HepG2 (cell line): Measurements from ENCODE around the gene RHBDD2. TPM values are rescaled to one million over a fixed set of nuclear protein-coding genes. Genes with fewer than 3 reads are reported as not detected.

Experiments
- FIP1L1 ChIP-seq: fragments of 200-400 bp; formaldehyde crosslinking; IDR thresholded peaks from 2 replicates; pipeline ENCODE4 v1.6.1; 2018; ENCODE audit warnings: low read depth, mild to moderate bottlenecking, low read length, moderate library complexity, borderline replicate concordance; ENCODE audit not compliant: insufficient read depth
- KLF12 ChIP-seq: sonication (generic); formaldehyde crosslinking; IDR thresholded peaks from 2 replicates; pipeline ENCODE4 v1.4.0; 2020; ENCODE audit warnings: missing genetic modification reagents, borderline replicate concordance
- MTA1 ChIP-seq: sonication (generic); formaldehyde crosslinking; IDR thresholded peaks from 2 replicates; pipeline ENCODE4 v1.4.0; 2020; ENCODE audit warnings: missing genetic modification reagents, mild to moderate bottlenecking, borderline replicate concordance
- RFX3 ChIP-seq: IDR thresholded peaks from 2 replicates; pipeline ENCODE4 v1.6.1; 2016; ENCODE audit warnings: missing biosample characterization, missing genetic modification reagents
- ZEB1 ChIP-seq: IDR thresholded peaks from 2 replicates; pipeline ENCODE4 v1.6.1; 2012; ENCODE audit warnings: mild to moderate bottlenecking, low read depth, inconsistent platforms; ENCODE audit not compliant: insufficient replicate concordance
- ZMYM4 ChIP-seq: sonication (generic); formaldehyde crosslinking; IDR thresholded peaks from 2 replicates; pipeline ENCODE4 v1.8.1; 2023; ENCODE audit warnings: mild to moderate bottlenecking, missing genetic modification reagents
- ZNF337 ChIP-seq: sonication (generic); formaldehyde crosslinking; IDR thresholded peaks from 2 replicates; pipeline ENCODE4 v1.5.1; 2020; ENCODE audit warnings: missing genetic modification reagents, low read depth, mild to moderate bottlenecking, borderline replicate concordance
- ZNF350 ChIP-seq: sonication (generic); formaldehyde crosslinking; IDR thresholded peaks from 2 replicates; pipeline ENCODE4 v1.4.0; 2020; ENCODE audit warnings: mild to moderate bottlenecking, low read depth, missing genetic modification reagents, borderline replicate concordance
- polyA plus RNA-seq, 8 experiments: library from polyadenylated mRNA; depleted of rRNA in 3 of 8; stranded (reverse) in 7 of 8; unstranded in 1 of 8; fragments of >200 nt; fragmentation: Illumina TruSeq in 4 of 8; extraction: Trizol in 4 of 8; gene quantifications; 2 replicates each; pipeline versions ENCODE4 v1.2.1 to v1.2.3, GENCODE V29; 2011 to 2016; ENCODE audit warnings: low read depth in 4 of 8, missing spikeins in 1 of 8, mixed read lengths in 1 of 8; ENCODE audit not compliant: insufficient read depth in 1 of 8
- total RNA-seq, 5 experiments: library from RNA; depleted of rRNA; stranded (reverse); fragments of >200 nt; fragmentation: Illumina TruSeq; extraction: Trizol; gene quantifications; 2 replicates each; pipeline ENCODE4 v1.2.3, GENCODE V29; 2016; ENCODE audit warnings: low read depth in 1 of 5
- TF ChIP-seq, protein P1 (sequence below): sonication (generic); formaldehyde crosslinking; IDR thresholded peaks from 2 replicates; pipeline ENCODE4 v1.5.0; 2020; ENCODE audit warnings: mild to moderate bottlenecking, missing genetic modification reagents, borderline replicate concordance
- TF ChIP-seq, protein P2 (sequence below): sonication (generic); formaldehyde crosslinking; IDR thresholded peaks from 2 replicates; pipeline ENCODE4 v1.4.0; 2020; ENCODE audit warnings: low read depth, mild to moderate bottlenecking, missing genetic modification reagents
- TF ChIP-seq, protein P3 (sequence below): sonication (generic); formaldehyde crosslinking; IDR thresholded peaks from 2 replicates; pipeline ENCODE4 v1.9.0; 2021; ENCODE audit warnings: missing genetic modification reagents, borderline replicate concordance
- TF ChIP-seq, protein P4 (sequence below): sonication (generic); formaldehyde crosslinking; IDR thresholded peaks from 2 replicates; pipeline ENCODE4 v1.8.0; 2023; ENCODE audit warnings: mild to moderate bottlenecking, missing genetic modification reagents
- TF ChIP-seq, protein P5 (sequence below): sonication (generic); formaldehyde crosslinking; IDR thresholded peaks from 2 replicates; pipeline ENCODE4 v1.8.0; 2022; ENCODE audit warnings: low read depth, missing genetic modification reagents
- TF ChIP-seq, protein P6 (sequence below): sonication (generic); formaldehyde crosslinking; conservative IDR thresholded peaks from 2 replicates; pipeline ENCODE4 v1.4.0; 2020; ENCODE audit warnings: missing genetic modification reagents

RHBDD2 gene
- total and polyA plus RNA-seq, 2 of the 13 experiments (the other 11 are each of a cell fraction or from before 2014, with no cell fraction given): 23.1 to 26.4 TPM

DNA sequence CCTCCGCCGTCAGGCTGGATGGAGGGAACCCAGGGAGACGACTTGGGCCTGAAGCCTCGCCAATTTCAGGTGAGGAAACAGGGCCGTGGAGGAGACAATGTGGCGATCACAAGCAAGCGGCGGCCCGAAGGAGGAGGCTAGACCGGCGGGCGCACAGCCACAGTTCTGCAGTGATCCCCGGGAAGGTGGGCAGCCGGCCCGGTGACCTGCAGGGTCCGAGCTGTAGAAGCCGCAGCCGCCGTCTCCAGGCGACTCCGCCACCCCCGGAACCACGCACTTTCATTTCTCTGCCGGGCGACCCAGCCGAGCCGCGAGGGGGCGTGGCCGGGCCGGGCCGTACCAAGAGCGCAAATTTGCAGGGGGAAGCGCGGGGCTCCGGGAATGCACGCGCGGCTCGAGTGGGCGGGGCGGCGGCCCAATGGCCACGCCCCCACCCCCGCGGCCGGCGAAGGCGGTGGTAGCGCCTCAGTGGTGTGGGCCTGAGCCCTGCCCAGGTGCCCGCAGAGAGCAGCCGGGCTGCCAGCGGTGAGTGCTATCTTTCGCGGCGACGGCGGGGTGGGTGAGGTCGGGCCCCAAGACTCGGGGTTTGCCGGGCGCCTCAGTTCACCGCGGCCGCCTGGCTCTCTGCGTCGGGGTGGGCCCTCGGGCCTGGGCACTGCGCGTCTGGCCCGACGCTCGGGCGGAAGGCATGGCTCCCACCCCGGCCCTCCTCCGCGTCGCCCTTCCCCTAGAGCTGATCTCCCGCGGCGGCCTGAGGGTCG, 36.0 kb downstream of the RHBDD2 start, which contains the start of gene POR (continued):
- TF ChIP-seq, protein P1, sequence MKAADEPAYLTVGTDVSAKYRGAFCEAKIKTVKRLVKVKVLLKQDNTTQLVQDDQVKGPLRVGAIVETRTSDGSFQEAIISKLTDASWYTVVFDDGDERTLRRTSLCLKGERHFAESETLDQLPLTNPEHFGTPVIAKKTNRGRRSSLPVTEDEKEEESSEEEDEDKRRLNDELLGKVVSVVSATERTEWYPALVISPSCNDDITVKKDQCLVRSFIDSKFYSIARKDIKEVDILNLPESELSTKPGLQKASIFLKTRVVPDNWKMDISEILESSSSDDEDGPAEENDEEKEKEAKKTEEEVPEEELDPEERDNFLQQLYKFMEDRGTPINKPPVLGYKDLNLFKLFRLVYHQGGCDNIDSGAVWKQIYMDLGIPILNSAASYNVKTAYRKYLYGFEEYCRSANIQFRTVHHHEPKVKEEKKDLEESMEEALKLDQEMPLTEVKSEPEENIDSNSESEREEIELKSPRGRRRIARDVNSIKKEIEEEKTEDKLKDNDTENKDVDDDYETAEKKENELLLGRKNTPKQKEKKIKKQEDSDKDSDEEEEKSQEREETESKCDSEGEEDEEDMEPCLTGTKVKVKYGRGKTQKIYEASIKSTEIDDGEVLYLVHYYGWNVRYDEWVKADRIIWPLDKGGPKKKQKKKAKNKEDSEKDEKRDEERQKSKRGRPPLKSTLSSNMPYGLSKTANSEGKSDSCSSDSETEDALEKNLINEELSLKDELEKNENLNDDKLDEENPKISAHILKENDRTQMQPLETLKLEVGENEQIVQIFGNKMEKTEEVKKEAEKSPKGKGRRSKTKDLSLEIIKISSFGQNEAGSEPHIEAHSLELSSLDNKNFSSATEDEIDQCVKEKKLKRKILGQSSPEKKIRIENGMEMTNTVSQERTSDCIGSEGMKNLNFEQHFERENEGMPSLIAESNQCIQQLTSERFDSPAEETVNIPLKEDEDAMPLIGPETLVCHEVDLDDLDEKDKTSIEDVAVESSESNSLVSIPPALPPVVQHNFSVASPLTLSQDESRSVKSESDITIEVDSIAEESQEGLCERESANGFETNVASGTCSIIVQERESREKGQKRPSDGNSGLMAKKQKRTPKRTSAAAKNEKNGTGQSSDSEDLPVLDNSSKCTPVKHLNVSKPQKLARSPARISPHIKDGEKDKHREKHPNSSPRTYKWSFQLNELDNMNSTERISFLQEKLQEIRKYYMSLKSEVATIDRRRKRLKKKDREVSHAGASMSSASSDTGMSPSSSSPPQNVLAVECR (CRISPR knock-in tag): peak; percentile 94; the same call in 1 of the 2 replicates
- TF ChIP-seq ZNF350 (CRISPR knock-in tag) (peak; percentile 35), RFX3 (peak; percentile 64), ZNF337 (CRISPR knock-in tag) (peak; percentile 80; the same call in 1 of the 2 replicates), ZEB1 (no peak), ZMYM4 (CRISPR knock-in tag) (peak; percentile 92), FIP1L1 (no peak), KLF12 (CRISPR knock-in tag) (peak; percentile 95; the same call in 1 of the 2 replicates), MTA1 (CRISPR knock-in tag) (peak; percentile 19; the same call in 1 of the 2 replicates)
- TF ChIP-seq, protein P2, sequence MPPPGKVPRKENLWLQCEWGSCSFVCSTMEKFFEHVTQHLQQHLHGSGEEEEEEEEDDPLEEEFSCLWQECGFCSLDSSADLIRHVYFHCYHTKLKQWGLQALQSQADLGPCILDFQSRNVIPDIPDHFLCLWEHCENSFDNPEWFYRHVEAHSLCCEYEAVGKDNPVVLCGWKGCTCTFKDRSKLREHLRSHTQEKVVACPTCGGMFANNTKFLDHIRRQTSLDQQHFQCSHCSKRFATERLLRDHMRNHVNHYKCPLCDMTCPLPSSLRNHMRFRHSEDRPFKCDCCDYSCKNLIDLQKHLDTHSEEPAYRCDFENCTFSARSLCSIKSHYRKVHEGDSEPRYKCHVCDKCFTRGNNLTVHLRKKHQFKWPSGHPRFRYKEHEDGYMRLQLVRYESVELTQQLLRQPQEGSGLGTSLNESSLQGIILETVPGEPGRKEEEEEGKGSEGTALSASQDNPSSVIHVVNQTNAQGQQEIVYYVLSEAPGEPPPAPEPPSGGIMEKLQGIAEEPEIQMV (CRISPR knock-in tag): no peak
- TF ChIP-seq, protein P3, sequence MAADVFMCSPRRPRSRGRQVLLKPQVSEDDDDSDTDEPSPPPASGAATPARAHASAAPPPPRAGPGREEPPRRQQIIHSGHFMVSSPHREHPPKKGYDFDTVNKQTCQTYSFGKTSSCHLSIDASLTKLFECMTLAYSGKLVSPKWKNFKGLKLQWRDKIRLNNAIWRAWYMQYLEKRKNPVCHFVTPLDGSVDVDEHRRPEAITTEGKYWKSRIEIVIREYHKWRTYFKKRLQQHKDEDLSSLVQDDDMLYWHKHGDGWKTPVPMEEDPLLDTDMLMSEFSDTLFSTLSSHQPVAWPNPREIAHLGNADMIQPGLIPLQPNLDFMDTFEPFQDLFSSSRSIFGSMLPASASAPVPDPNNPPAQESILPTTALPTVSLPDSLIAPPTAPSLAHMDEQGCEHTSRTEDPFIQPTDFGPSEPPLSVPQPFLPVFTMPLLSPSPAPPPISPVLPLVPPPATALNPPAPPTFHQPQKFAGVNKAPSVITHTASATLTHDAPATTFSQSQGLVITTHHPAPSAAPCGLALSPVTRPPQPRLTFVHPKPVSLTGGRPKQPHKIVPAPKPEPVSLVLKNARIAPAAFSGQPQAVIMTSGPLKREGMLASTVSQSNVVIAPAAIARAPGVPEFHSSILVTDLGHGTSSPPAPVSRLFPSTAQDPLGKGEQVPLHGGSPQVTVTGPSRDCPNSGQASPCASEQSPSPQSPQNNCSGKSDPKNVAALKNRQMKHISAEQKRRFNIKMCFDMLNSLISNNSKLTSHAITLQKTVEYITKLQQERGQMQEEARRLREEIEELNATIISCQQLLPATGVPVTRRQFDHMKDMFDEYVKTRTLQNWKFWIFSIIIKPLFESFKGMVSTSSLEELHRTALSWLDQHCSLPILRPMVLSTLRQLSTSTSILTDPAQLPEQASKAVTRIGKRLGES (CRISPR knock-in tag): peak; percentile 23; the same call in 1 of the 2 replicates
- TF ChIP-seq, protein P4, sequence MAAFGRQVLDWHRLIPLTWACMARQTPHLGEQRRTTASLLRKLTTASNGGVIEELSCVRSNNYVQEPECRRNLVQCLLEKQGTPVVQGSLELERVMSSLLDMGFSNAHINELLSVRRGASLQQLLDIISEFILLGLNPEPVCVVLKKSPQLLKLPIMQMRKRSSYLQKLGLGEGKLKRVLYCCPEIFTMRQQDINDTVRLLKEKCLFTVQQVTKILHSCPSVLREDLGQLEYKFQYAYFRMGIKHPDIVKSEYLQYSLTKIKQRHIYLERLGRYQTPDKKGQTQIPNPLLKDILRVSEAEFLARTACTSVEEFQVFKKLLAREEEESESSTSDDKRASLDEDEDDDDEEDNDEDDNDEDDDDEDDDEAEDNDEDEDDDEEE: no peak; the same call in 1 of the 2 replicates
- TF ChIP-seq, protein P5, sequence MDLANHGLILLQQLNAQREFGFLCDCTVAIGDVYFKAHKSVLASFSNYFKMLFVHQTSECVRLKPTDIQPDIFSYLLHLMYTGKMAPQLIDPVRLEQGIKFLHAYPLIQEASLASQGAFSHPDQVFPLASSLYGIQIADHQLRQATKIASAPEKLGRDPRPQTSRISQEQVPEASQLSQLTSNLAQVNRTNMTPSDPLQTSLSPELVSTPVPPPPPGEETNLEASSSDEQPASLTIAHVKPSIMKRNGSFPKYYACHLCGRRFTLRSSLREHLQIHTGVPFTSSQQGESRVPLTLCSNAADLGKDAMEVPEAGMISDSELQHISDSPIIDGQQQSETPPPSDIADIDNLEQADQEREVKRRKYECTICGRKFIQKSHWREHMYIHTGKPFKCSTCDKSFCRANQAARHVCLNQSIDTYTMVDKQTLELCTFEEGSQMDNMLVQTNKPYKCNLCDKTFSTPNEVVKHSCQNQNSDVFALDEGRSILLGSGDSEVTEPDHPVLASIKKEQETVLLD (CRISPR knock-in tag): no peak; the same call in 1 of the 2 replicates
- TF ChIP-seq, protein P6, sequence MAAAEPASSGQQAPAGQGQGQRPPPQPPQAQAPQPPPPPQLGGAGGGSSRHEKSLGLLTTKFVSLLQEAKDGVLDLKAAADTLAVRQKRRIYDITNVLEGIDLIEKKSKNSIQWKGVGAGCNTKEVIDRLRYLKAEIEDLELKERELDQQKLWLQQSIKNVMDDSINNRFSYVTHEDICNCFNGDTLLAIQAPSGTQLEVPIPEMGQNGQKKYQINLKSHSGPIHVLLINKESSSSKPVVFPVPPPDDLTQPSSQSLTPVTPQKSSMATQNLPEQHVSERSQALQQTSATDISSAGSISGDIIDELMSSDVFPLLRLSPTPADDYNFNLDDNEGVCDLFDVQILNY: 0 out of 2 replicates have a peak, but pooled peaks have one; percentile 52
